HG02623 (cell line): ENCODE results near the gene MGA.
"Not testable (repeated sequence)": the region's sequence is repeated elsewhere in the genome, so short reads cannot be mapped to it uniquely, and the experiment has no call there.

Experiments used
- ATAC-seq: cut with Tn5 transposase; IDR thresholded peaks from one replicate; pipeline ENCODE4 v1.9.1; 2021; ENCODE audit warnings: moderate library complexity; ENCODE audit not compliant: unreplicated experiment

Gene MGA

GRCh38 chr15:41703120-41703519 lies 42.9 kb downstream of the MGA start:
- no peak for ATAC-seq

- no peak for ATAC-seq
Observed at GRCh38 chr15:41713047-41713446, 52.8 kb downstream of the MGA start.

GRCh38 chr15:41714291-41714690 lies 54.1 kb downstream of the MGA start:
- ATAC-seq, result no peak

GRCh38 chr15:41716864-41717263 lies 56.7 kb downstream of the MGA start:
- ATAC-seq, result no peak

GRCh38 chr15:41727143-41727542 lies 66.9 kb downstream of the MGA start:
- ATAC-seq, result no peak

GRCh38 chr15:41728061-41728460 lies 67.9 kb downstream of the MGA start:
- ATAC-seq, result not testable (repeated sequence)

- no peak for ATAC-seq
Observed at GRCh38 chr15:41730543-41730942, 70.3 kb downstream of the MGA start.

GRCh38 chr15:41732483-41732882 lies 72.3 kb downstream of the MGA start:
- ATAC-seq, result no peak

- ATAC-seq, result no peak
Observed at GRCh38 chr15:41734079-41734478, 73.9 kb downstream of the MGA start.

GRCh38 chr15:41735046-41735445 lies 74.8 kb downstream of the MGA start:
- ATAC-seq, result no peak

GRCh38 chr15:41735492-41735891 lies 75.3 kb downstream of the MGA start:
- not testable (repeated sequence) for ATAC-seq

- ATAC-seq, result no peak
Observed at GRCh38 chr15:41746802-41747201, 86.6 kb downstream of the MGA start.

- ATAC-seq, result no peak
Observed at GRCh38 chr15:41756198-41756597, 96.0 kb downstream of the MGA start.

- ATAC-seq, result no peak
Observed at GRCh38 chr15:41772720-41773331, 112.6 kb downstream of the MGA start.

GRCh38 chr15:41773332-41773728 lies 113.1 kb downstream of the MGA start:
- ATAC-seq, result no peak

- ATAC-seq, result no peak
Observed at GRCh38 chr15:41773729-41774061, 113.5 kb downstream of the MGA start.

- ATAC-seq, result peak; percentile 85
Observed at GRCh38 chr15:41774062-41774881, 114.1 kb downstream of the MGA start, which contains the start of gene MAPKBP1. Gene MAPKBP1 (plus strand): TSS chr15:41774484. CDS start chr15:41775276, 792 bp downstream.

GRCh38 chr15:41774882-41775417 lies 114.7 kb downstream of the MGA start:
- ATAC-seq, result peak; percentile 6

- no peak for ATAC-seq
Observed at GRCh38 chr15:41775651-41776050, 115.4 kb downstream of the MGA start.

- no peak for ATAC-seq
Observed at GRCh38 chr15:41777421-41777973, 117.3 kb downstream of the MGA start.

- ATAC-seq, result no peak
Observed at GRCh38 chr15:41778521-41778920, 118.3 kb downstream of the MGA start.

GRCh38 chr15:41779662-41780157 lies 119.5 kb downstream of the MGA start:
- no peak for ATAC-seq
